Measurements from ENCODE around the gene LYPD5.

The LYPD5 gene

DNA sequence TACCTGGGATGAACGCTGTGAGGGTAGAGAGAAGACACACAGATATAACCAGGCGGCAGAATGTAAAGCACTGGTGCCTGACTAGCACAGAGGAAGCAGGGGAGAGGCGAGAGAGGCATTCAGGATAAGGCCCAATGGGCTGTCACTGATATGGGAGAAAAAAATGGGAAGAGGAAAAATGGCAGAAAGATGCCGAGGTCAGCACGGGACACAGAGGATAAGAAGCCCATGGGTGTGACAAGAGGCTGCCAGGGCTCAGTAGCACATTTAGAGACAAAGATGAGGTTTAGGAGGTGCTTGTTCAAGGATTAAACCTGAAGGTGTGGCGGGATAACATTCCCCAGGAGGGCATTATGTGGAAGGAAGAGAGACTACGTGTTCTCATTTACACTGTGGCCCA lies 53.1 kb downstream of the LYPD5 start:
- no peak for DNase-seq

DNA sequence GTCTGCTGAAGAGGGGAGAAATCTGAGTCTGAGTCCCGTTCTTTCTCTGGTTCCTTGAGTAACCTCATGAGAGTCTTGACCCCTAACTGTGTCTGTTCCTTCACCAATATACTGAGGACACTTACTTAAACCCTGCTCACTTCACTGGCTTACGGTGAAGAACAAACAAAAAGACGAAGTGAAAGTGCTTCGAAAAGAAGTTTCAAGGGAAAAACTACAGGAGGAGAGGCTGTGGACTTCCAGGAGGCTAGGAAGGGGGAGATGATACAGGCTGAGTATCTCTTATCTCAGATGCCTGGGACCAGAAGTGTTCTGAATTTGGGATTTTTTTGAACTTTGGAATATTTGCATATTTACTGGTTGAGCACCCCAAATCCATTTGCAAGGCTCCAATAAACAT lies 53.6 kb downstream of the LYPD5 start:
- no peak for DNase-seq

DNA sequence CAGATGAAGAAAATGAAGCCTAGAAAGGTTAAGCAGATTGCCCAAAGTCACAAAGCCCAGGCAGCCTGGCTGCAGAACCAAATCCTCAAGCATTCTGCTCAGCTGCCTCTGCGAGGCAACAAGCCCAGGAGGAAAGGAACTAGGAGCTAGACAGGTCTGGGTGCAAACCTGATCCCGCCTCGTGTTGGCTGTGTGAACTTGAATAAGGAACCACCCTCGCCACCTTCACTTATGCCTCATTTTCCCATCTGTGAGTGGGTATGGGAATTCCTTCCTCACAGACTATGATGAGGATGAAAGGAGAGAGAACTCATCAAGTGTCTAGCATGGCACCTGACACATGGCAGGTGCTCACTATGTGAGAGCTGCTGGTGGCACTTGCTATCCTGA lies 54.0 kb downstream of the LYPD5 start:
- DNase-seq: no peak

DNA sequence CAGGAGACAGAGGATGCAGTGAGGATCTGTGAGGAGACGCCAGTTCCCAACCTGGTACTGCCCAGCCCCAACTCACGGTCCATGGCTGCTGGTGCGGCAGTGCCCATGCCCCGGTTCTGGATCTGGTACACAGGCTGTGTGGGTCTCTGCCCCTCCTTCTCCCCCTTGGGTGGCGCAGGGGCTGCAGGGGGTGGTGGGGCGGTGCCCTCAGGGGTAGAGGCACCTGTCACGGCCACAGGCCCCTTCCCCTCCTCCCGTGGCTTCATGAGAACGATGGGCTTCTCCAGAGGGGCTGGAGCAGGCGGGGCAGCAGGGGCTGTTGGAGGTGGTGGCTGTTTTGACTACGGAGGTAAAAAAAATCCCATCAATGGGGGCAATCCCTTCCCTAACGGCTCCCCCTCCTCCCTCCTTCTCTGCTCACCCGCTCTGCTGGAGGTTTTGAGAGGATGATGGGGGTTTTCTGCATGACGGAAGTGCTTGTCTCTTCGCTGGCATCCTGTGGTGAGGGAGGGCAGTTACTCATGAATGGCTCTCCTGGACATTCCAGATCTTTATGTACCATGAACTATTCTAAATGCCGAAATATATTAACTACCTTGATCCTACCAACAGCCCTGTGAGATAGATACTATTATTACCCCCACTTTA lies 54.6 kb downstream of the LYPD5 start:
- no peak for DNase-seq
